H1 (cell line): ENCODE results near the gene FAT2. TPM values are rescaled to one million over a fixed set of nuclear protein-coding genes. Genes with fewer than 3 reads are reported as not detected.

ENCODE experiments used
- CTCF ChIA-PET: fragments of 300-600 bp; sonication (Branson Sonifier 250); formaldehyde crosslinking; loops from one replicate; lab custom pipeline; 2021; ENCODE audit not compliant: partially characterized antibody; lab: Charles Lee
- POLR2A ChIA-PET: fragments of 300-600 bp; sonication (Branson Sonifier 250); formaldehyde crosslinking; loops from one replicate; lab custom pipeline; 2021; ENCODE audit warnings: inconsistent platforms; ENCODE audit not compliant: partially characterized antibody; lab: Charles Lee
- DNase-seq, 2 experiments: peaks; one replicate each; pipeline versions ENCODE4 v3.0.0 to v3.0.0-alpha.2; 2010 to 2022; ENCODE audit warnings: low spot score in 2 of 2, low read depth in 1 of 2, mixed read lengths in 1 of 2
- FAIRE-seq: peaks from 2 replicates; lab custom pipeline; 2011; peaks lifted over from hg19 to GRCh38; lab: Jason Lieb, UNC
- H2AFZ ChIP-seq: 2 replicates; pipeline ENCODE4 v1.8.1; 2012; ENCODE audit warnings: low read length, inconsistent platforms
- H2AK5ac ChIP-seq: 2 replicates; pipeline ENCODE4 v1.6.1; 2013; ENCODE audit warnings: low read depth, low read length
- H2BK120ac ChIP-seq: replicated peaks from 2 replicates; pipeline ENCODE3; 2013; ENCODE audit warnings: low read depth, low read length, inconsistent platforms
- H2BK12ac ChIP-seq: 2 replicates; pipeline ENCODE4 v1.6.1; 2013; ENCODE audit warnings: low read depth, low read length
- H2BK15ac ChIP-seq: 2 replicates; pipeline ENCODE4 v1.6.1; 2013; ENCODE audit warnings: low read length
- H2BK20ac ChIP-seq: 2 replicates; pipeline ENCODE4 v1.6.1; 2013; ENCODE audit warnings: low read length
- H2BK5ac ChIP-seq: 2 replicates; pipeline ENCODE4 v1.6.1; 2013; ENCODE audit warnings: low read depth, low read length
- H3K14ac ChIP-seq: 2 replicates; pipeline ENCODE4 v1.6.1; 2013; ENCODE audit warnings: inconsistent platforms; ENCODE audit not compliant: insufficient read length
- H3K18ac ChIP-seq: 2 replicates; pipeline ENCODE4 v1.6.1; 2013; ENCODE audit warnings: low read length; ENCODE audit errors: extremely low read depth
- H3K23ac ChIP-seq: 2 replicates; pipeline ENCODE4 v1.6.1; 2013; ENCODE audit warnings: inconsistent platforms; ENCODE audit not compliant: insufficient read length
- H3K23me2 ChIP-seq: 2 replicates; pipeline ENCODE4 v1.6.1; 2013; ENCODE audit warnings: low read depth, low read length
- H3K27ac ChIP-seq: 2 replicates; pipeline ENCODE4 v1.6.1; 2011; ENCODE audit warnings: low read depth, low read length, inconsistent platforms
- H3K27me3 ChIP-seq, 4 experiments: replicated peaks in 1 of 4; 1 replicate in 1 of 4; 2 replicates in 3 of 4; pipeline versions ENCODE4 v1.6.1 to v1.8.1; 2011 to 2013; ENCODE audit warnings: low read length in 3 of 4, mild to moderate bottlenecking in 3 of 4, inconsistent platforms in 2 of 4, mixed read lengths in 2 of 4, moderate library complexity in 1 of 4; ENCODE audit not compliant: control insufficient read depth in 3 of 4, insufficient read depth in 3 of 4; ENCODE audit errors: extremely low read depth in 1 of 4
- H3K36me3 ChIP-seq, 4 experiments: 2 replicates each; pipeline versions ENCODE4 v1.6.1 to v1.8.1; 2011 to 2013; ENCODE audit warnings: mild to moderate bottlenecking in 4 of 4, low read length in 3 of 4, moderate library complexity in 2 of 4, control low read depth in 1 of 4, inconsistent platforms in 1 of 4; ENCODE audit not compliant: insufficient read depth in 4 of 4, control insufficient read depth in 2 of 4
- H3K4ac ChIP-seq: replicated peaks from 2 replicates; pipeline ENCODE3; 2013; ENCODE audit warnings: low read length, low read depth, mixed read lengths, inconsistent platforms; ENCODE audit not compliant: insufficient read length
- H3K4me1 ChIP-seq, 4 experiments: replicated peaks in 1 of 4; 1 replicate in 1 of 4; 2 replicates in 3 of 4; pipeline versions ENCODE4 v1.6.1 to v1.8.1; 2011 to 2013; ENCODE audit warnings: low read length in 3 of 4, inconsistent platforms in 2 of 4, mixed read lengths in 1 of 4; ENCODE audit not compliant: insufficient read depth in 4 of 4, control insufficient read depth in 3 of 4
- H3K4me2 ChIP-seq, 2 experiments: 2 replicates each; pipeline versions ENCODE4 v1.6.1 to v1.8.1; 2011 to 2013; ENCODE audit warnings: low read depth in 2 of 2, low read length in 2 of 2, control low read depth in 1 of 2, inconsistent platforms in 1 of 2, mild to moderate bottlenecking in 1 of 2; ENCODE audit not compliant: insufficient read depth in 1 of 2
- H3K4me3 ChIP-seq, 4 experiments: fragments of 200-600, 300-600 bp in 1 of 4; sonication (generic), shearing (Covaris generic), sonication (Bioruptor Twin) in 1 of 4; 2 replicates each; pipeline versions ENCODE4 v1.5.1 to v1.8.1; 2011 to 2016; ENCODE audit warnings: low read length in 4 of 4, low read depth in 3 of 4, control low read depth in 2 of 4, inconsistent platforms in 2 of 4, mild to moderate bottlenecking in 2 of 4, mixed read lengths in 1 of 4, moderate library complexity in 1 of 4; ENCODE audit not compliant: insufficient read depth in 2 of 4; ENCODE audit errors: extremely low read depth in 1 of 4
- H3K56ac ChIP-seq: replicated peaks from 2 replicates; pipeline ENCODE3; 2013; ENCODE audit warnings: low read depth, mild to moderate bottlenecking, mixed read lengths, low read length, inconsistent platforms; ENCODE audit not compliant: insufficient read length
- H3K79me1 ChIP-seq: 2 replicates; pipeline ENCODE4 v1.6.1; 2013; ENCODE audit warnings: low read depth, low read length, control low read depth
- H3K79me2 ChIP-seq, 2 experiments: 2 replicates each; pipeline versions ENCODE4 v1.6.1 to v1.8.1; 2012 to 2013; ENCODE audit warnings: low read length in 2 of 2, mild to moderate bottlenecking in 2 of 2, inconsistent platforms in 1 of 2; ENCODE audit not compliant: insufficient read depth in 2 of 2, control insufficient read depth in 1 of 2
- H3K9ac ChIP-seq, 4 experiments: replicated peaks in 1 of 4; 1 replicate in 1 of 4; 2 replicates in 3 of 4; pipeline versions ENCODE4 v1.6.1 to v1.8.1; 2011 to 2013; ENCODE audit warnings: low read depth in 3 of 4, low read length in 3 of 4, control low read depth in 2 of 4, mild to moderate bottlenecking in 2 of 4, moderate library complexity in 2 of 4, inconsistent platforms in 1 of 4; ENCODE audit errors: extremely low read depth in 1 of 4
- H3K9me3 ChIP-seq, 2 experiments: 2 replicates each; pipeline versions ENCODE4 v1.6.1 to v1.8.1; 2012 to 2013; ENCODE audit warnings: mild to moderate bottlenecking in 2 of 2, moderate library complexity in 2 of 2, control low read depth in 1 of 2, inconsistent platforms in 1 of 2, low read depth in 1 of 2, low read length in 1 of 2, mixed read lengths in 1 of 2; ENCODE audit not compliant: insufficient read depth in 2 of 2
- H4K20me1 ChIP-seq, 2 experiments: replicated peaks in 1 of 2; 2 replicates each; pipeline versions ENCODE3 to v1.8.1; 2011 to 2013; ENCODE audit warnings: inconsistent platforms in 2 of 2, low read length in 2 of 2, mild to moderate bottlenecking in 1 of 2; ENCODE audit not compliant: insufficient read depth in 2 of 2, control insufficient read depth in 1 of 2
- H4K5ac ChIP-seq: 2 replicates; pipeline ENCODE4 v1.6.1; 2013; ENCODE audit warnings: low read length, low read depth, mixed read lengths, inconsistent platforms; ENCODE audit not compliant: insufficient read length
- H4K8ac ChIP-seq: 2 replicates; pipeline ENCODE4 v1.8.0; 2013; ENCODE audit warnings: mild to moderate bottlenecking, moderate library complexity, low read length, inconsistent platforms; ENCODE audit not compliant: insufficient read depth; ENCODE audit errors: extremely low read depth
- H4K91ac ChIP-seq: replicated peaks from 2 replicates; pipeline ENCODE3; 2013; ENCODE audit warnings: low read length, mixed read lengths, inconsistent platforms; ENCODE audit not compliant: insufficient read length
- BACH1 ChIP-seq: IDR thresholded peaks from 2 replicates; pipeline ENCODE4 v1.6.1; 2012; ENCODE audit warnings: low read length, improper control_type of control experiment
- CBX5 ChIP-seq: fragments of 300-800, 300-1000 bp; sonication (generic); IDR thresholded peaks from 2 replicates; pipeline ENCODE4 v1.7.1; 2016; ENCODE audit warnings: antibody characterized with exemption, low read length, low read depth
- KDM5A ChIP-seq: fragments of 200-600 bp; IDR thresholded peaks from 2 replicates; pipeline ENCODE4 v1.7.1; 2012; ENCODE audit warnings: mild to moderate bottlenecking, low read length, inconsistent platforms, mixed read lengths
- POLR2A ChIP-seq, 2 experiments: IDR thresholded peaks; 1 replicate in 1 of 2; 2 replicates in 1 of 2; pipeline ENCODE4 v1.6.1; 2011; ENCODE audit warnings: low read depth in 2 of 2, low read length in 2 of 2, mild to moderate bottlenecking in 2 of 2; ENCODE audit errors: control extremely low read depth in 1 of 2
- SIRT6 ChIP-seq: IDR thresholded peaks from one replicate; pipeline ENCODE4 v1.7.1; 2012; ENCODE audit warnings: low read length, inconsistent platforms
- ZNF274 ChIP-seq: IDR thresholded peaks from 2 replicates; pipeline ENCODE4 v1.7.0; 2012; ENCODE audit warnings: low read length, borderline replicate concordance; ENCODE audit errors: extremely low read depth
- WGBS, 2 experiments: shearing (Covaris generic) in 1 of 2; methylation state at CpG; one replicate each; pipeline versions ENCODE4 v1.1.6 to v1.1.7; 2013 to 2015; ENCODE audit warnings: low lambda C conversion rate in 2 of 2, mixed read lengths in 2 of 2, inconsistent platforms in 1 of 2, low coverage in 1 of 2, missing lambda C conversion rate in 1 of 2; ENCODE audit not compliant: insufficient replicate concordance in 2 of 2, insufficient coverage in 1 of 2, insufficient read length in 1 of 2; ENCODE audit errors: extremely low coverage in 1 of 2, missing lambda C conversion rate in 1 of 2; 5-methylcytosine and 5-hydroxymethylcytosine counted together
- polyA plus RNA-seq, 7 experiments: library from polyadenylated mRNA; depleted of rRNA in 3 of 7; stranded (reverse) in 5 of 7; unstranded in 2 of 7; fragments of >200 nt in 5 of 7; fragments of 200-250 nt in 2 of 7; gene quantifications; 1 replicate in 5 of 7; 2 replicates in 1 of 7; 4 replicates in 1 of 7; pipeline versions ENCODE4 v1.2.1 to v1.2.3, GENCODE V29; 2011 to 2013; ENCODE audit warnings: missing spikeins in 2 of 7, mixed read lengths in 2 of 7
- total RNA-seq: library from RNA; stranded (reverse); fragmentation: NEBNext Ultra II Directional; extraction: Animal tissue kit (Norgen Biotek cat#: 25700); gene quantifications from 2 replicates; pipeline ENCODE4 v1.2.1, GENCODE V29; 2021
- TF ChIP-seq, protein P1 (sequence below): IDR thresholded peaks from 2 replicates; pipeline ENCODE4 v1.6.1; 2011; ENCODE audit warnings: low read length, improper control_type of control experiment

FAT2 gene
- total and polyA plus RNA-seq, 2 of the 8 experiments (the other 6 are each of a cell fraction or from before 2014, with no cell fraction given), result 0.12 to 0.30 TPM

DNA sequence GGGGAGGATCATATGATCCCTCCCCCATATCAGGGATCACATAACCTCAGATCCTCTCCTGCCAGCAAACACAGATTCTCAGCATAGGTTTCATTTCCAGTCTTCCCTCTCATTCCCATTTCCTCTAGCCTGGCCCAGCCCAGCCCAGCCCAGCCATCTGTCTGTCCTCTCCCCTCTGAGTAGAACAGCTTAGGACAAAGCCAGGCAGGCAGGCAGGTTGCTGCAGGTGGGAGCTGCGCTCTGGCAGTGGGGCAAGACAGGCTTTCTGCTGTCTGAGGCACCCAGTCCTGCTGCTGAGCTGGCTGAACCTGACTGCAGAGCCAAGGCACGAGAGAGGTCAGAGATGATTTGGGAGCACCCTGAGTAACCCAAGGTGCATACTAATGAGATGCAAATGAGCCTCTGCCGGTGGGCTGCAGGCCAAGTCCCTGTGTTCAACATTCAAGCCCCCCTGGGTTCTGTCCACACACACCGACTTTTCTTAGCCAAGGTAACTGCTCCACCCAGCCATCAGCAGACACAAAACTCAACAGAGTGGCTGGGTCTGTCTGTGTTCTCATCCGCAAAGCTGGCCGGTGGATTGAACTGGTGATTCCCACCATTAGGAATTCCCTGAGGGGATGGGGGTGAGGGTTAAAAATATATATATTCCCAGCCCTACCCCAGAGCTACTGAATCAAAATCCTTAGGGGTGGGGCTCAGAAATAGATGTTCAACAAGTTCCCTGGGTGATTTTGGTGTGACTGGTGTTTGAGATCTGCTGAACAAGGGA, 9.1 kb downstream of the FAT2 start:
- Histone ChIP-seq H2BK120ac (no peak overlapping the region), H3K79me1 (no peaks in the 10 kb centered on the region), H3K36me3 (no peaks in the 10 kb centered on the region), H2BK15ac (no peak overlapping the region), H3K9me3 (no peaks in the 10 kb centered on the region), H3K27ac (no peak overlapping the region), H2BK20ac (no peak overlapping the region), H4K91ac (no peak overlapping the region), H3K4me2 (no peak overlapping the region), H3K18ac (peak overlapping the region; percentile 17; the same call in 1 of the 2 replicates), H3K4me1 (peaks cover 0 to 4% (median 2%) of the 10 kb centered on the region in 4 experiments; a peak in 4 of 7 replicates), H3K14ac (no peak overlapping the region), H4K8ac (no peak overlapping the region; the same call in 1 of the 2 replicates), H3K9ac (no peak overlapping the region; a peak in 1 of 7 replicates), H2BK5ac (no peak overlapping the region), H4K20me1 (no peaks in the 10 kb centered on the region), H2BK12ac (no peak overlapping the region), H3K4me3 (no peak overlapping the region), H3K4ac (no peak overlapping the region), H2AFZ (0 out of 2 replicates have a peak overlapping the region, but pooled peaks have one; percentile 51), H4K5ac (no peak overlapping the region), H3K27me3 (no peaks in the 10 kb centered on the region), H3K23ac (no peak overlapping the region), H3K23me2 (no peaks in the 10 kb centered on the region), H3K79me2 (no peaks in the 10 kb centered on the region), H3K56ac (no peak overlapping the region), H2AK5ac (no peak overlapping the region)
- CTCF ChIA-PET, result interaction anchor here (0.6 to 1.9 kb wide), 11 partner anchors 10 to 129 kb away, joined by 3 to 7 read pairs (median 3); no protein-coding TSS in a partner anchor
- DNase-seq, result no peak
- no peak for TF ChIP-seq ZNF274
- TF ChIP-seq SIRT6, result no peak
- TF ChIP-seq, protein P1, sequence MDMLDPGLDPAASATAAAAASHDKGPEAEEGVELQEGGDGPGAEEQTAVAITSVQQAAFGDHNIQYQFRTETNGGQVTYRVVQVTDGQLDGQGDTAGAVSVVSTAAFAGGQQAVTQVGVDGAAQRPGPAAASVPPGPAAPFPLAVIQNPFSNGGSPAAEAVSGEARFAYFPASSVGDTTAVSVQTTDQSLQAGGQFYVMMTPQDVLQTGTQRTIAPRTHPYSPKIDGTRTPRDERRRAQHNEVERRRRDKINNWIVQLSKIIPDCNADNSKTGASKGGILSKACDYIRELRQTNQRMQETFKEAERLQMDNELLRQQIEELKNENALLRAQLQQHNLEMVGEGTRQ, result no peak
- no peak for TF ChIP-seq CBX5
- TF ChIP-seq BACH1, result no peak
- TF ChIP-seq POLR2A (IDR thresholded peaks at IDR 0.05; ENCODE audit: control extremely low read depth in 1 of 2, low read depth in 2 of 2, low read length in 2 of 2), result no peak
- no peak for TF ChIP-seq KDM5A
- no peak for FAIRE-seq
- POLR2A ChIA-PET, result interaction anchor here (0.5 kb wide), 1 partner anchor 201 kb away, joined by 3 read pairs; no protein-coding TSS in a partner anchor
- WGBS, 2 experiments, result 82% methylated on average over 6 of the region's 6 CpGs; no CpG with 5 or more reads in 1 of the 2 experiments
